GM23338 (cell line): ENCODE data around the gene CLDN10. TPM values are rescaled to one million over a fixed set of nuclear protein-coding genes. Genes with fewer than 3 reads are reported as not detected.

Source experiments
- ATAC-seq: fragments of 200-7000 bp; cut with Tn5 transposase; 3 replicates; pipeline ENCODE4 v1.9.1; 2020
- DNase-seq: peaks from one replicate; pipeline ENCODE4 v3.0.0-alpha.2; 2015; ENCODE audit warnings: low spot score
- H2AFZ ChIP-seq: fragments of 200-600 bp; sonication (generic); 2 replicates; pipeline ENCODE4 v1.8.0; 2016; ENCODE audit warnings: antibody characterized with exemption, mild to moderate bottlenecking, moderate library complexity
- H3F3A ChIP-seq: fragments of 200-600 bp; sonication (generic); replicated peaks from 2 replicates; pipeline ENCODE4 v1.8.0; 2017; ENCODE audit warnings: antibody characterized with exemption, mixed run types, low read depth
- H3K27ac ChIP-seq: fragments of 200-600 bp; sonication (generic); 2 replicates; pipeline ENCODE4 v1.6.1; 2016; ENCODE audit warnings: low read depth
- H3K27me3 ChIP-seq: fragments of 200-600 bp; sonication (generic); 2 replicates; pipeline ENCODE4 v1.8.0; 2016; ENCODE audit warnings: mild to moderate bottlenecking, mixed run types, moderate library complexity; ENCODE audit not compliant: insufficient read depth
- H3K36me3 ChIP-seq: fragments of 200-600 bp; sonication (generic); 2 replicates; pipeline ENCODE4 v1.8.0; 2016; ENCODE audit warnings: mild to moderate bottlenecking; ENCODE audit not compliant: insufficient read depth
- H3K4me1 ChIP-seq: fragments of 200-600 bp; sonication (generic); 2 replicates; pipeline ENCODE4 v1.8.0; 2016; ENCODE audit warnings: mild to moderate bottlenecking, moderate library complexity; ENCODE audit not compliant: insufficient read depth
- H3K4me2 ChIP-seq: fragments of 200-600 bp; sonication (generic); 2 replicates; pipeline ENCODE4 v1.7.1; 2017; ENCODE audit warnings: mixed run types
- H3K4me3 ChIP-seq: fragments of 200-600 bp; sonication (generic); 2 replicates; pipeline ENCODE4 v1.6.1; 2016; ENCODE audit warnings: mixed run types
- H3K79me2 ChIP-seq: fragments of 200-600 bp; sonication (generic); replicated peaks from 2 replicates; pipeline ENCODE4 v1.8.0; 2017; ENCODE audit warnings: mild to moderate bottlenecking; ENCODE audit not compliant: insufficient read depth
- H3K9me2 ChIP-seq: fragments of 200-600 bp; sonication (generic); 2 replicates; pipeline ENCODE4 v1.8.0; 2017; ENCODE audit not compliant: insufficient read depth
- H4K20me1 ChIP-seq: fragments of 200-600 bp; sonication (generic); replicated peaks from 2 replicates; pipeline ENCODE4 v1.8.0; 2017; ENCODE audit warnings: mild to moderate bottlenecking; ENCODE audit not compliant: insufficient read depth
- H3K27ac Mint-ChIP-seq: 2 replicates; pipeline ENCODE4 v1.8.0; 2020; ENCODE audit warnings: inconsistent platforms, mild to moderate bottlenecking, moderate library complexity, mixed read lengths
- H3K27me3 Mint-ChIP-seq: 3 replicates; pipeline ENCODE4 v1.8.0; 2022; ENCODE audit warnings: low read depth, mild to moderate bottlenecking, moderate library complexity, mixed read lengths, inconsistent platforms; ENCODE audit not compliant: insufficient read depth, poor library complexity
- H3K36me3 Mint-ChIP-seq: 3 replicates; pipeline ENCODE4 v1.8.0; 2021; ENCODE audit warnings: low read depth, mild to moderate bottlenecking, inconsistent platforms, moderate library complexity, mixed read lengths
- H3K4me1 Mint-ChIP-seq: 3 replicates; pipeline ENCODE4 v1.8.0; 2020; ENCODE audit warnings: mild to moderate bottlenecking, inconsistent platforms, mixed read lengths
- H3K4me3 Mint-ChIP-seq: 3 replicates; pipeline ENCODE4 v1.8.0; 2021; ENCODE audit warnings: moderate library complexity, mild to moderate bottlenecking, inconsistent platforms, mixed read lengths
- H3K9me3 Mint-ChIP-seq: 3 replicates; pipeline ENCODE4 v1.8.0; 2020; ENCODE audit warnings: moderate library complexity, mild to moderate bottlenecking, inconsistent platforms, mixed read lengths
- CREB1 ChIP-seq: fragments of 250-450 bp; sonication (Bioruptor Pico); IDR thresholded peaks from 2 replicates; pipeline ENCODE4 v1.5.0; 2020; ENCODE audit warnings: low read depth, mild to moderate bottlenecking, moderate library complexity
- EZH2 ChIP-seq: fragments of 200-600 bp; sonication (generic); IDR thresholded peaks from one replicate; pipeline ENCODE4 v1.8.0; 2017; ENCODE audit warnings: antibody characterized with exemption, mild to moderate bottlenecking, low read depth; ENCODE audit not compliant: unreplicated experiment
- JUNB ChIP-seq: IDR thresholded peaks from one replicate; pipeline ENCODE4 v1.6.1; 2016; ENCODE audit warnings: antibody characterized with exemption; ENCODE audit not compliant: unreplicated experiment
- POLR2AphosphoS5 ChIP-seq: IDR thresholded peaks from 2 replicates; pipeline ENCODE4 v1.6.1; 2016; ENCODE audit warnings: antibody characterized with exemption, low read depth
- STAT1 ChIP-seq: IDR thresholded peaks from one replicate; pipeline ENCODE4 v1.6.1; 2016; ENCODE audit warnings: antibody characterized with exemption; ENCODE audit not compliant: unreplicated experiment
- ZNF462 ChIP-seq: fragments of 250-450 bp; sonication (Bioruptor Pico); IDR thresholded peaks from 2 replicates; pipeline ENCODE4 v1.5.0; 2020; ENCODE audit warnings: mild to moderate bottlenecking, moderate library complexity
- polyA plus RNA-seq: library from polyadenylated mRNA; unstranded; fragments of >200 nt; fragmentation: Nextera tagmentation; extraction: Ambion mirVana; gene quantifications from 2 replicates; pipeline ENCODE4 v1.2.1, GENCODE V29; 2016
- total RNA-seq: library from RNA; depleted of rRNA; stranded (reverse); fragments of >200 nt; shearing (Covaris generic); gene quantifications from 2 replicates; pipeline ENCODE4 v1.2.3, GENCODE V29; 2014
- TF ChIP-seq, protein P1 (sequence below), 2 experiments: fragments of 200-600 bp in 1 of 2; sonication (generic) in 1 of 2; conservative IDR thresholded peaks; 2 replicates each; pipeline versions ENCODE4 v1.5.1 to v1.6.1; 2016 to 2017; ENCODE audit warnings: antibody characterized with exemption in 2 of 2, low read depth in 2 of 2, mild to moderate bottlenecking in 2 of 2, moderate library complexity in 1 of 2
- TF ChIP-seq, protein P2 (sequence below): IDR thresholded peaks from 2 replicates; pipeline ENCODE4 v1.6.1; 2016; ENCODE audit warnings: antibody characterized with exemption

CLDN10 gene
- total and polyA plus RNA-seq, 2 experiments from 2014 or later: 34.7 to 65.9 TPM

DNA sequence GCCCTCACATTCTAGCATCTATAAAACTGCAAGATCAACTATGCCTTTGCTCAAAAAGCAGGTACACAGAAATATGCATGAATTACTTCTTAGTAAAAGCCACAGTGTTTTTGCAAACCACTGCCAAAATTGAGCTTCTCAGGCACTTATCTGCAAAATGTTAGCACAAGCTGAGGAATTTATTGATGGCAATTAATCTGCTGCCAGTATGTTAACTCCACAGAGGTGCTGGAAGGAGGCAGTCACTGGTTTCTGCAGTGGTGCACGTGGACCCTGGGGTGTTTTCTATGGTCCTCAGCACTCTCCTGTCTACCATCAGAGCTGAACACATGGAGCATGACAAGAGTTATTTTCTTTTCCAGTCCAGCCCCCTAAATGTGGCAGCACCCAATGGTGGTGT lies 44.2 kb downstream of the CLDN10 start (continued):
- TF ChIP-seq ZNF462: no peak

DNA sequence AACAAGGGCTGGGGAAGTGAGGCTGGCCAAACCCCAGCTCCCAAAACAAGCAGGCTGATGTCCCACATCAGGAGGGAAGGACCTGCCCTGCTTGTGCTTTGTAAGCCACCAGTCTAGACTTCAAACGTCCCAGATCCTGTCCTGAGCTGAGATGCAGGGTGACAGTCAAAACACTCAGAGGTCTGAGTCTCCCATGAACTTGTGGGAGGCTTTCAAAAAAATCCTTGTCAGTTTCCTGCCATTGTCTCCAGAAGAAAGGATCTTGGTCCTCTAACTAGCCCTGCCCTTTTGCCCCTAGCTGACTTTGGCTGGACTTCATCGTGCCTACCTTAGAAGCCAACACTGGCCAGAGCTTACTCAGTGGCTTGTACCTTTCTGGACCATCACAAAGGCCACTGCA lies 48.7 kb downstream of the CLDN10 start:
- Histone ChIP-seq H3K36me3 (no peaks in the 10 kb centered on the region; the same call in 1 of the 2 replicates), H3F3A (no peaks in the 10 kb centered on the region), H3K27me3 (no peaks in the 10 kb centered on the region), H3K4me2 (no peak overlapping the region), H3K79me2 (no peaks in the 10 kb centered on the region), H3K4me3 (no peak overlapping the region), H3K4me1 (no peaks in the 10 kb centered on the region), H3K9me2 (no peaks in the 10 kb centered on the region; the same call in 1 of the 2 replicates), H3K27ac (no peak overlapping the region), H4K20me1 (no peaks in the 10 kb centered on the region), H2AFZ (no peak overlapping the region)
- no peak for DNase-seq
- H3K4me3 Mint-ChIP-seq: no peak overlapping the region
- no peak for ATAC-seq
- no peak overlapping the region for H3K27ac Mint-ChIP-seq
- peaks cover 18% of the 10 kb centered on the region for H3K36me3 Mint-ChIP-seq
- no peaks in the 10 kb centered on the region; the same call in 2 of the 3 replicates for H3K9me3 Mint-ChIP-seq
- H3K27me3 Mint-ChIP-seq: peaks cover 3% of the 10 kb centered on the region
- no peaks in the 10 kb centered on the region for H3K4me1 Mint-ChIP-seq
- no peak for TF ChIP-seq JUNB
- TF ChIP-seq CREB1: no peak
- no peak for TF ChIP-seq STAT1
- TF ChIP-seq, protein P1, sequence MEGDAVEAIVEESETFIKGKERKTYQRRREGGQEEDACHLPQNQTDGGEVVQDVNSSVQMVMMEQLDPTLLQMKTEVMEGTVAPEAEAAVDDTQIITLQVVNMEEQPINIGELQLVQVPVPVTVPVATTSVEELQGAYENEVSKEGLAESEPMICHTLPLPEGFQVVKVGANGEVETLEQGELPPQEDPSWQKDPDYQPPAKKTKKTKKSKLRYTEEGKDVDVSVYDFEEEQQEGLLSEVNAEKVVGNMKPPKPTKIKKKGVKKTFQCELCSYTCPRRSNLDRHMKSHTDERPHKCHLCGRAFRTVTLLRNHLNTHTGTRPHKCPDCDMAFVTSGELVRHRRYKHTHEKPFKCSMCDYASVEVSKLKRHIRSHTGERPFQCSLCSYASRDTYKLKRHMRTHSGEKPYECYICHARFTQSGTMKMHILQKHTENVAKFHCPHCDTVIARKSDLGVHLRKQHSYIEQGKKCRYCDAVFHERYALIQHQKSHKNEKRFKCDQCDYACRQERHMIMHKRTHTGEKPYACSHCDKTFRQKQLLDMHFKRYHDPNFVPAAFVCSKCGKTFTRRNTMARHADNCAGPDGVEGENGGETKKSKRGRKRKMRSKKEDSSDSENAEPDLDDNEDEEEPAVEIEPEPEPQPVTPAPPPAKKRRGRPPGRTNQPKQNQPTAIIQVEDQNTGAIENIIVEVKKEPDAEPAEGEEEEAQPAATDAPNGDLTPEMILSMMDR (conservative IDR thresholded peaks at IDR 0.05; ENCODE audit: low read depth in 2 of 2): no peak
- TF ChIP-seq POLR2AphosphoS5: no peak
- TF ChIP-seq EZH2: no peak
- TF ChIP-seq, protein P2, sequence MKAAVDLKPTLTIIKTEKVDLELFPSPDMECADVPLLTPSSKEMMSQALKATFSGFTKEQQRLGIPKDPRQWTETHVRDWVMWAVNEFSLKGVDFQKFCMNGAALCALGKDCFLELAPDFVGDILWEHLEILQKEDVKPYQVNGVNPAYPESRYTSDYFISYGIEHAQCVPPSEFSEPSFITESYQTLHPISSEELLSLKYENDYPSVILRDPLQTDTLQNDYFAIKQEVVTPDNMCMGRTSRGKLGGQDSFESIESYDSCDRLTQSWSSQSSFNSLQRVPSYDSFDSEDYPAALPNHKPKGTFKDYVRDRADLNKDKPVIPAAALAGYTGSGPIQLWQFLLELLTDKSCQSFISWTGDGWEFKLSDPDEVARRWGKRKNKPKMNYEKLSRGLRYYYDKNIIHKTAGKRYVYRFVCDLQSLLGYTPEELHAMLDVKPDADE: no peak
